Peyer's patch (tissue), 4 donors: ENCODE results near the gene SERPINB12. TPM values are rescaled to one million over a fixed set of nuclear protein-coding genes. Genes with fewer than 3 reads are reported as not detected.

Source experiments
- DNase-seq, 3 donors: peaks; one replicate each; pipeline ENCODE4 v3.0.0-alpha.2; 2017 to 2019
- H3K27ac ChIP-seq, 4 donors: fragments of 200-600 bp; sonication (generic); one replicate each; pipeline ENCODE4 v1.5.1; 2016 to 2019
- H3K27me3 ChIP-seq, 2 donors: fragments of 200-600 bp; sonication (generic); one replicate each; pipeline ENCODE4 v1.5.1; 2019
- H3K36me3 ChIP-seq, 3 donors: fragments of 200-600 bp; sonication (generic); one replicate each; pipeline ENCODE4 v1.5.1; 2016 to 2019
- H3K4me1 ChIP-seq, 4 donors: fragments of 200-600 bp; sonication (generic); one replicate each; pipeline ENCODE4 v1.5.1; 2016 to 2019
- H3K4me3 ChIP-seq, 4 donors: fragments of 200-600 bp; sonication (generic); 1 replicate in 3 of 4; 2 replicates in 1 of 4; pipeline ENCODE4 v1.5.1; 2016 to 2019; ENCODE audit warnings: mild to moderate bottlenecking in 1 of 4
- H3K9me3 ChIP-seq, 4 donors: fragments of 200-600 bp; sonication (generic); one replicate each; pipeline ENCODE4 v1.5.1; 2016 to 2019; ENCODE audit warnings: mild to moderate bottlenecking in 1 of 4
- CTCF ChIP-seq, 6 experiments: fragments of 450-650 bp in 4 of 6; fragments of 200-600 bp in 2 of 6; sonication (generic) in 1 of 6; IDR thresholded peaks; one replicate each; pipeline ENCODE4 v1.5.1; 2017 to 2019; ENCODE audit warnings: antibody characterized with exemption in 6 of 6, mild to moderate bottlenecking in 3 of 6, moderate library complexity in 1 of 6
- POLR2A ChIP-seq, 2 donors: fragments of 450-650 bp; IDR thresholded peaks; one replicate each; pipeline ENCODE4 v1.5.1; 2017; ENCODE audit warnings: antibody characterized with exemption in 2 of 2, mild to moderate bottlenecking in 2 of 2, moderate library complexity in 2 of 2
- total RNA-seq, 4 donors: library from RNA; depleted of rRNA; stranded (reverse); fragments of >200 nt; gene quantifications; one replicate each; pipeline ENCODE4 v1.1.0, GENCODE V29; 2016

SERPINB12 gene
- total RNA-seq, 4 donors from 2014 or later: not detected

GRCh38 chr18:63551769-63552168 is 9.6 kb downstream of the SERPINB12 start:
- H3K36me3 ChIP-seq: no peaks in the 10 kb centered on the region
- no peak overlapping the region for H3K27ac ChIP-seq
- H3K4me3 ChIP-seq: no peak overlapping the region
- no peak for TF ChIP-seq POLR2A (IDR thresholded peaks at IDR 0.05)
- no peak for TF ChIP-seq CTCF (IDR thresholded peaks at IDR 0.05)
- H3K4me1 ChIP-seq: no peaks in the 10 kb centered on the region
- DNase-seq: no peak
- H3K27me3 ChIP-seq: no peaks in the 10 kb centered on the region
- H3K9me3 ChIP-seq: no peaks in the 10 kb centered on the region

GRCh38 chr18:63552581-63552980 is 10.4 kb downstream of the SERPINB12 start:
- H3K27me3 ChIP-seq: no peaks in the 10 kb centered on the region
- no peaks in the 10 kb centered on the region for H3K9me3 ChIP-seq
- no peaks in the 10 kb centered on the region for H3K4me1 ChIP-seq
- no peak overlapping the region for H3K27ac ChIP-seq
- DNase-seq: no peak
- TF ChIP-seq CTCF (IDR thresholded peaks at IDR 0.05): no peak
- TF ChIP-seq POLR2A (IDR thresholded peaks at IDR 0.05): no peak
- H3K4me3 ChIP-seq: no peak overlapping the region
- no peaks in the 10 kb centered on the region for H3K36me3 ChIP-seq

GRCh38 chr18:63553081-63553480 is 10.9 kb downstream of the SERPINB12 start:
- TF ChIP-seq POLR2A (IDR thresholded peaks at IDR 0.05) (no peak), CTCF (IDR thresholded peaks at IDR 0.05) (no peak)
- peak overlapping the region in 1 of 4 donors; percentile 42 for H3K27ac ChIP-seq
- H3K27me3 ChIP-seq: no peaks in the 10 kb centered on the region
- H3K4me3 ChIP-seq: no peak overlapping the region
- no peaks in the 10 kb centered on the region for H3K9me3 ChIP-seq
- no peaks in the 10 kb centered on the region for H3K4me1 ChIP-seq
- no peaks in the 10 kb centered on the region for H3K36me3 ChIP-seq
- DNase-seq: no peak

GRCh38 chr18:63559567-63560491 is 17.7 kb downstream of the SERPINB12 start:
- Histone ChIP-seq H3K36me3 (no peaks in the 10 kb centered on the region), H3K4me1 (no peaks in the 10 kb centered on the region), H3K27ac (no peak overlapping the region), H3K27me3 (no peaks in the 10 kb centered on the region), H3K4me3 (no peak overlapping the region), H3K9me3 (no peaks in the 10 kb centered on the region)
- DNase-seq: no peak
- TF ChIP-seq POLR2A (IDR thresholded peaks at IDR 0.05) (no peak), CTCF (IDR thresholded peaks at IDR 0.05) (no peak)

GRCh38 chr18:63562284-63562683 is 20.1 kb downstream of the SERPINB12 start:
- H3K4me3 ChIP-seq: no peak overlapping the region
- no peak overlapping the region for H3K27ac ChIP-seq
- TF ChIP-seq POLR2A (IDR thresholded peaks at IDR 0.05) (no peak), CTCF (IDR thresholded peaks at IDR 0.05) (no peak)
- no peaks in the 10 kb centered on the region for H3K27me3 ChIP-seq
- DNase-seq: no peak
- no peaks in the 10 kb centered on the region for H3K4me1 ChIP-seq
- H3K36me3 ChIP-seq: no peaks in the 10 kb centered on the region
- H3K9me3 ChIP-seq: no peaks in the 10 kb centered on the region
